BE2C (cell line): ENCODE results near the gene RBM20.

ENCODE experiments used
- DNase-seq: peaks from one replicate; pipeline ENCODE4 v3.0.0-alpha.2; 2020
- H3K27me3 ChIP-seq: fragments of 250-450 bp; sonication (Bioruptor Pico); 2 replicates; pipeline ENCODE4 v1.5.1; 2020; ENCODE audit warnings: mild to moderate bottlenecking
- H3K36me3 ChIP-seq: fragments of 250-450 bp; sonication (Bioruptor Pico); 2 replicates; pipeline ENCODE4 v1.5.1; 2020; ENCODE audit warnings: mild to moderate bottlenecking
- H3K4me1 ChIP-seq: fragments of 250-450 bp; sonication (Bioruptor Pico); 2 replicates; pipeline ENCODE4 v1.5.1; 2020
- H3K4me3 ChIP-seq: 2 replicates; pipeline ENCODE4 v1.5.1; 2011; ENCODE audit warnings: low read depth, low read length
- H3K9me3 ChIP-seq: fragments of 250-450 bp; sonication (Bioruptor Pico); 2 replicates; pipeline ENCODE4 v1.5.1; 2020
- CTCF ChIP-seq: IDR thresholded peaks from 2 replicates; pipeline ENCODE4 v1.5.1; 2012; ENCODE audit warnings: mild to moderate bottlenecking, low read depth, low read length

RBM20 gene

DNA sequence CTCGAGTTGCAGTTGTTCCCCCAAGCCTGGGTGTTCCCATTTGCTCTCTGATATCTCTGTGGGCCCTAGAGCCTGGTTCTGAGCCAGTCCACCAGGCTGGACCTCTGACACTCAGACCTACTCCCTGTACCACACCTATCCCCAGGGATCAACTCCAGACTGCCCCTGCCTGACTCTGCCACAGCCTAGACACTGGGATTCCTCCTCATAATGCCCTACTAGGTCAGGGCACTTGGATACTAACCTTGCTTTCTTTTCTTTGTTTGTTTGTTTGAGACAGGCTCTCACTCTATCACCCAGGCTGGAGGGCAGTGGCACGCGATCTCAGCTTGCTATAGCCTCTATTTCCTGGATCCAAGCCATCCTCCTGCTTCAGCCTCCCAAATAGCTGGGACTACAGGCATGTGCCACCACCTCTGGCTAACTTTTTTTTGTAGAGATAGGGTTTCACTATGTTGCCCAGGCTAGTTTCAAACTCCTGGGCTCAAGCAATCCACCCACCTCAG, 196.8 kb downstream of the RBM20 start:
- no peak for DNase-seq
- Histone ChIP-seq H3K36me3 (peaks cover 8% of the 10 kb centered on the region), H3K27me3 (no peaks in the 10 kb centered on the region), H3K4me3 (no peak overlapping the region), H3K9me3 (no peaks in the 10 kb centered on the region), H3K4me1 (peaks cover 11% of the 10 kb centered on the region)
- no peak for TF ChIP-seq CTCF

- H3K4me1 ChIP-seq: peaks cover 12% of the 10 kb centered on the region
- no peak for TF ChIP-seq CTCF
- H3K4me3 ChIP-seq: no peak overlapping the region
- H3K36me3 ChIP-seq: peaks cover 6% of the 10 kb centered on the region
- no peaks in the 10 kb centered on the region for H3K27me3 ChIP-seq
- H3K9me3 ChIP-seq: no peaks in the 10 kb centered on the region
- no peak for DNase-seq
These were observed 197.7 kb downstream of the RBM20 start for GRCh38 chr10:110841767-110842267.

DNA sequence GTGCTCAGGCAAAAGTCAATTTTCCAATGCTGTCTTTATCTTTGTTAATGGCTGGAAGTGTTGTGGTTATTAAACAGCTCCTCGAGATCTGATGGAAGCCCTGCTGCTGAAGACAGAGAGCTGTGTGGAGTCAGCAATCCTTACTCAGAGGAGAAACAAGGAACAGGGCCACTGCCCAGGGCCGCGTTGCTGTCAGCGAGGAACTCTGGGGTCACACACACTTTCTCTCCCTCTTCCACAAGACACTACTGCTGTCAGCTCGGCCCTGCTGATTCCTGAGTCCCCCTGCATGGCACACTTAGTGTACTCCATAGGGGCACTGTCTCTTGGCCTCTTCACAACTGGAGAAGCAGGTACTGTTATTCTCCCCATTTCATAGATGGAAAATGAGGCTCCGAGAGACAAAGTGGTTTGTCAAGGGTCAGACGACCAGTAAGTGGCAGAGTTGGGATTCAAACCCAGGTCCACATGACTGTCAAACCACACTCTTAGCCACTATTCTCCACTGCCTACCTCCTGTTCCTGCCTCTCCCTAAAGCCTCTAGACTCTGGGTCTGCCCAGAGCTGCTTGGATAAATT, 198.3 kb downstream of the RBM20 start:
- no peak for DNase-seq
- peaks cover 6% of the 10 kb centered on the region for H3K36me3 ChIP-seq
- H3K4me3 ChIP-seq: no peak overlapping the region
- H3K4me1 ChIP-seq: peaks cover 12% of the 10 kb centered on the region
- TF ChIP-seq CTCF: no peak
- H3K9me3 ChIP-seq: no peaks in the 10 kb centered on the region
- H3K27me3 ChIP-seq: no peaks in the 10 kb centered on the region

- H3K4me1 ChIP-seq: peaks cover 11% of the 10 kb centered on the region
These were observed 198.9 kb downstream of the RBM20 start for GRCh38 chr10:110843031-110843430.

DNA sequence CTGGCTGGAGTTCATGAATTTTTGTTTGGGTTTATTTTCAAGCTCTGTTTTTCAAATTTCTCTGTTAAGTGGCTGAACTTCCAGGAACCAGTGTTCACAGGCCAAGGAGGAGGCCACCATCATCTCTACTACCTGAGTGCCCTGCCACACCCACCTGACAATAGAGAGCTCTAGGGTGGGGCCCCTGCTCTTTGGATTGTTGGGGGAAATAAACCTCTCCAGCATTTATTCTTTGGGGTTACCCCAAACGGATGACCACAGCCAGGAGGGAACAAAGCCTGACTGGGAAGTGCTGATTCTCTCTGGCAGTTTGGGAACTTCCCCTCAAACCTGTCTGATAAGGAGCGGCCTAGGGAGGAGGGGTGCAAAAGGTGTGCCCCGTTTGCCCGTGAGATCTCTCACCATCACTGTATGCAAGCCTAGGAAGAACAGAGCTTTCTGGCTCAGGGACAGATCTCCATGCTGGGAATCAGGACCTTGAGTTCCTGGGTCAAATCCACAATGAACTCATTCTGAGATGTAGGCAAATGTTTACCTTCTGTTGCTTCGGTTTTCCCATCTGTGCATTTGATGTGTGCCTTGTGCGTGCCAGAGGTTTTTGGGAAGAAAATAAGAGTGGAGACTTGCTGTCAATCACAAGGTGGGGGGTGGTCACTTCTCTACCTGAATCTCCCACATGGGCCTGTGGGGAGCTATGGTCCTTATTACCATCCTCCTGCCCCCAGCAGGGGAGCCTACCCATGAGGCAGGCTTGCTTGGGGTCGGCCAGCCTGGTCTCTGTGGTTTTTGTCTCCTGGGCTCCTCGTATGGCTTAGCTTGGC, 199.9 kb downstream of the RBM20 start:
- Histone ChIP-seq H3K4me1 (peaks cover 4% of the 10 kb centered on the region; the same call in 1 of the 2 replicates), H3K9me3 (no peaks in the 10 kb centered on the region), H3K4me3 (no peak overlapping the region), H3K27me3 (no peaks in the 10 kb centered on the region), H3K36me3 (no peaks in the 10 kb centered on the region; the same call in 1 of the 2 replicates)
- TF ChIP-seq CTCF: no peak
- DNase-seq: no peak

More at GRCh38 chr10:110843031-110843430, 198.9 kb downstream of the RBM20 start:
- H3K4me3 ChIP-seq: no peak overlapping the region
- DNase-seq: no peak
- no peaks in the 10 kb centered on the region for H3K27me3 ChIP-seq
- no peaks in the 10 kb centered on the region for H3K9me3 ChIP-seq
- no peaks in the 10 kb centered on the region; the same call in 1 of the 2 replicates for H3K36me3 ChIP-seq
- TF ChIP-seq CTCF: no peak

- Histone ChIP-seq H3K4me1 (peaks cover 4% of the 10 kb centered on the region; the same call in 1 of the 2 replicates), H3K36me3 (no peaks in the 10 kb centered on the region; the same call in 1 of the 2 replicates), H3K9me3 (no peaks in the 10 kb centered on the region), H3K27me3 (no peaks in the 10 kb centered on the region), H3K4me3 (no peak overlapping the region)
- TF ChIP-seq CTCF: no peak
- DNase-seq: no peak
These were observed 200.4 kb downstream of the RBM20 start for GRCh38 chr10:110844617-110844881.
